ENCODE data around the gene MASP1.

The MASP1 gene

GRCh38 chr3:187310226-187310625, 18.7 kb upstream of the MASP1 start:
- Mint-ChIP-seq H3K4me3 (no peak overlapping the region), H3K27ac (no peak overlapping the region), H3K27me3 (peaks cover 18% of the 10 kb centered on the region), H3K9me3 (no peaks in the 10 kb centered on the region), H3K4me1 (no peaks in the 10 kb centered on the region), H3K36me3 (no peaks in the 10 kb centered on the region)

DNA sequence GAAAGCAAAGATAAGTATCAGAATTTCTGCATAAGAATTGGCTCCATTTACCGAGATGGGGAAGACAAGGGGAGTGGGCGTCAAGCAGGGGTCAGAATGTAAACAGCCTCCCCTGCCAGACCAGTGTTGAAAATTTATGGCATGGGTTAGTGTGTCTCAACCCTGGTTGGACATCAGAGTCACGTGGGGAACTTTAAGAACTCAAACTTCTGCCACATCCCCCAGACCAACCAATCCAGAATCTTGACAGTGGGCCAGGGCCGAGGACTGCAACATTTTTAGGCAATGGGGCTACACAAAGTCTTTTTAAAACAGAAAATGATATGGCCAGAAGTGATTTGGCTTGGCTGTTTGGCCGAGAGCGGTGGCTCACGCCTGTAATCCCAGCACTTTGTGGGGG, 14.3 kb upstream of the MASP1 start:
- peaks cover 16% of the 10 kb centered on the region for H3K27me3 Mint-ChIP-seq
- H3K9me3 Mint-ChIP-seq, result no peaks in the 10 kb centered on the region
- no peak overlapping the region for H3K4me3 Mint-ChIP-seq
- no peaks in the 10 kb centered on the region for H3K4me1 Mint-ChIP-seq
- H3K36me3 Mint-ChIP-seq, result no peaks in the 10 kb centered on the region
- no peak overlapping the region for H3K27ac Mint-ChIP-seq

GRCh38 chr3:187299611-187300010, 8.1 kb upstream of the MASP1 start:
- Mint-ChIP-seq H3K27me3 (peaks cover 9% of the 10 kb centered on the region), H3K4me1 (no peaks in the 10 kb centered on the region), H3K4me3 (no peak overlapping the region), H3K9me3 (no peaks in the 10 kb centered on the region), H3K36me3 (no peaks in the 10 kb centered on the region), H3K27ac (no peak overlapping the region)

- Mint-ChIP-seq H3K4me3 (no peak overlapping the region), H3K9me3 (no peaks in the 10 kb centered on the region), H3K4me1 (no peaks in the 10 kb centered on the region), H3K27ac (no peak overlapping the region), H3K36me3 (no peaks in the 10 kb centered on the region), H3K27me3 (no peaks in the 10 kb centered on the region)
These were observed 5.4 kb upstream of the MASP1 start for GRCh38 chr3:187296911-187297310.

GRCh38 chr3:187296058-187296457, 4.5 kb upstream of the MASP1 start:
- H3K4me1 Mint-ChIP-seq, result no peaks in the 10 kb centered on the region
- H3K27ac Mint-ChIP-seq, result no peak overlapping the region
- no peaks in the 10 kb centered on the region for H3K27me3 Mint-ChIP-seq
- no peak overlapping the region for H3K4me3 Mint-ChIP-seq
- H3K36me3 Mint-ChIP-seq, result no peaks in the 10 kb centered on the region
- no peaks in the 10 kb centered on the region for H3K9me3 Mint-ChIP-seq

DNA sequence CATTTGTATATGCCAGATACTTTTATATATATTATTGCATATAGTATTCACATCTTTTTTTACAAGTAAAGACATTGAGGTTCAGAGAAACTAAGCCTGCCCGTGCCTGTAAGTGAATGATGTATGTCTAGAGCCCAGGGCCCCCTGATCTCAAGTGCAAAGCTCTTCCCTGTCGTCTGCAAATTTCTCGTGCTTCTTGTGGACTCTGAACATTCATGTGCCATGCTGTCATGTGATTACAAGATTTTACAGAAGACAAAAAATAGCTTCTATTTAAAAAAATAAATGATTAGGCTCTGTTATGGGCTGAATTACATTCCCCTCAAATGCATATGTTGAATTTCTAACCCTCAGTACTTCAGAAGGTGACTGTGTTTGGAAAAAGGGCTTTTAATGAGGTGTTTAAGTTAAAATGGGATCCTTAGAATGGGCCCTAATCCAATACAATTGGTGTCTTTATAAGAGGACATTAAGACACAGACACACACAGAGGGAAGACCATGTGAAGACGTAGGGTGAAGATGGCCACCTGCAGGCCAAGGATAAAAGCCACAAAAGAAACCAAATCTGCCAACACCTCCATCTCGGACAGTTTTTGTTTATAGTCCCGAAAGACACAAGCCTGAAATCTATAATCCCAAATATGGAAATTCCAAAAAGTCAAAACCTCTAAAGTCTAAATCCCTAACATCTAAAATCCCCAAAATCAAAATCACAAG, 3.9 kb upstream of the MASP1 start:
- H3K4me3 Mint-ChIP-seq, result no peak overlapping the region
- H3K4me1 Mint-ChIP-seq, result no peaks in the 10 kb centered on the region
- H3K27me3 Mint-ChIP-seq, result no peaks in the 10 kb centered on the region

GRCh38 chr3:187293516-187294430, 2.2 kb upstream of the MASP1 start:
- H3K27ac Mint-ChIP-seq, result no peak overlapping the region

More for the DNA sequence above, 3.9 kb upstream of the MASP1 start:
- no peaks in the 10 kb centered on the region for H3K36me3 Mint-ChIP-seq
- no peaks in the 10 kb centered on the region for H3K9me3 Mint-ChIP-seq
- H3K27ac Mint-ChIP-seq, result no peak overlapping the region

GRCh38 chr3:187292631-187293515, 1.3 kb upstream of the MASP1 start:
- H3K4me3 Mint-ChIP-seq, result no peak overlapping the region
- H3K4me1 Mint-ChIP-seq, result no peaks in the 10 kb centered on the region
- H3K27ac Mint-ChIP-seq, result no peak overlapping the region
- H3K36me3 Mint-ChIP-seq, result no peaks in the 10 kb centered on the region
- no peaks in the 10 kb centered on the region for H3K9me3 Mint-ChIP-seq
- peaks cover 3% of the 10 kb centered on the region for H3K27me3 Mint-ChIP-seq

More at GRCh38 chr3:187293516-187294430, 2.2 kb upstream of the MASP1 start:
- Mint-ChIP-seq H3K36me3 (no peaks in the 10 kb centered on the region), H3K4me1 (no peaks in the 10 kb centered on the region), H3K4me3 (no peak overlapping the region), H3K27me3 (peaks cover 3% of the 10 kb centered on the region), H3K9me3 (no peaks in the 10 kb centered on the region)

DNA sequence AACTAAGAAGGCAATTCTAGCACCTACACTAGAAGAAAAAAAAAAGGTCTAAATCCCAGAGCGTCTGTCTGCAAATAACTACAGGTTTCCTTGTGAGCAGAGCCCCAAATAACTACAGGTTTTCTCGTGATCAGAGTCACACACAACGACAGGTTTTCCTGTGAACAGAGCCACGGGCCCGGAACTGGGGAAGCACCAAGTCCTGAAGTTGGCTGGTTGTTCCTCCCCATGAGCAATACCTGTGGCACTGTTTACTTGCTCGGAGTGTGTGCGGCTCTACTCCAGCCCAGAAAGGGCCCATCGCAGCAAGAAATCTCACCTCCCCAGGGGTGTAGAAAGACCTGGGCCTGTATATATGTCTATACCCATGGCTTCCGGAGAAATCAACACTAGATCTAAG, 644 bp upstream of the MASP1 start:
- no peaks in the 10 kb centered on the region for H3K36me3 Mint-ChIP-seq

DNA sequence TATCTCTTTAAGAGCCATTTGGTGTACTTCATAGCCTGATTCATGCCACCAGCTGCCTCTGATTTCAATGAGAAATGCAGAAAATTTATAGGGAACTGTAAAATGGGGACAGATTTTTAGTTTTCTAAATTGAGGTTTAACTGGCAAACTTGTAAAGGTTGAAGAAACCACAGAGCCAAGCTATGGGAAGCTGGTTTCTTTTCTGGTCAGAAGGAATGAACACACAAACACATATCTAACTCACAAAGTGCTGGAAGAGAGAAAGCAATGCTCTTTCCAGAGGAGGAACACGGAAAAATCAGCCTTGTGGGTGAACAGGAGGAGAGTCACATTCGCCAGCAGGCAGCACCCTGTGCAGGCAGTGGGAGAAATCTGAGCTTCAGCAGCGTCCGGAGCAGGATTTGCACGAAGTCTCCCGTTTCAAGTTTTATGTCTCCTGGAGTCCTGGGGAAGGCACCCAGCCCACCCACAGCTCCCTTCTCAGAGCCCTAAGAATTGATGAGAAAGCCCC, 481 bp downstream of the MASP1 start:
- Mint-ChIP-seq H3K9me3 (no peaks in the 10 kb centered on the region), H3K27ac (no peak overlapping the region), H3K27me3 (peaks cover 3% of the 10 kb centered on the region), H3K4me3 (no peak overlapping the region), H3K4me1 (no peaks in the 10 kb centered on the region), H3K36me3 (no peaks in the 10 kb centered on the region)

More for the DNA sequence above, 644 bp upstream of the MASP1 start:
- Mint-ChIP-seq H3K27me3 (peaks cover 3% of the 10 kb centered on the region), H3K4me3 (no peak overlapping the region), H3K27ac (no peak overlapping the region), H3K4me1 (no peaks in the 10 kb centered on the region), H3K9me3 (no peaks in the 10 kb centered on the region)

GRCh38 chr3:187290503-187290902, 1.0 kb downstream of the MASP1 start:
- Mint-ChIP-seq H3K9me3 (no peaks in the 10 kb centered on the region), H3K27ac (no peak overlapping the region), H3K36me3 (no peaks in the 10 kb centered on the region), H3K4me1 (no peaks in the 10 kb centered on the region), H3K4me3 (no peak overlapping the region), H3K27me3 (peaks cover 3% of the 10 kb centered on the region)

- Mint-ChIP-seq H3K4me3 (no peak overlapping the region), H3K27me3 (peaks cover 5% of the 10 kb centered on the region), H3K27ac (no peak overlapping the region), H3K4me1 (no peaks in the 10 kb centered on the region), H3K36me3 (no peaks in the 10 kb centered on the region), H3K9me3 (no peaks in the 10 kb centered on the region)
These were observed 2.5 kb downstream of the MASP1 start for GRCh38 chr3:187288855-187289605.

GRCh38 chr3:187288131-187288854, 3.2 kb downstream of the MASP1 start:
- no peak overlapping the region for H3K4me3 Mint-ChIP-seq
- peaks cover 5% of the 10 kb centered on the region for H3K27me3 Mint-ChIP-seq
- H3K9me3 Mint-ChIP-seq, result no peaks in the 10 kb centered on the region
- H3K36me3 Mint-ChIP-seq, result no peaks in the 10 kb centered on the region
- no peak overlapping the region for H3K27ac Mint-ChIP-seq
- no peaks in the 10 kb centered on the region for H3K4me1 Mint-ChIP-seq

- Mint-ChIP-seq H3K4me1 (no peaks in the 10 kb centered on the region), H3K27me3 (peaks cover 5% of the 10 kb centered on the region), H3K9me3 (no peaks in the 10 kb centered on the region), H3K27ac (no peak overlapping the region), H3K4me3 (no peak overlapping the region), H3K36me3 (no peaks in the 10 kb centered on the region)
These were observed 4.3 kb downstream of the MASP1 start for GRCh38 chr3:187287256-187287655.
